Measurements from ENCODE around the gene HS3ST5.

- TF ChIP-seq EGR1 (IDR thresholded peaks at IDR 0.05; ENCODE audit: low read depth) (no peak), SP1 (IDR thresholded peaks at IDR 0.05; ENCODE audit: low read depth) (no peak), ZNF274 (IDR thresholded peaks at IDR 0.05; ENCODE audit: low read depth, low read length) (no peak), MAX (IDR thresholded peaks at IDR 0.05) (no peak), EZH2 (IDR thresholded peaks at IDR 0.05) (no peak), EZH2phosphoT487 (IDR thresholded peaks at IDR 0.05; ENCODE audit: borderline replicate concordance) (no peak)
Observed at GRCh38 chr6:114367315-114367961, 24.6 kb upstream of the HS3ST5 start.

Measured in HCT116 (cell line).